Measurements from ENCODE around the gene SEMA4A.

- TF ChIP-seq CTCF (IDR thresholded peaks at IDR 0.05) (no peak), POLR2A (IDR thresholded peaks at IDR 0.05) (no peak), POLR2AphosphoS5 (IDR thresholded peaks at IDR 0.05) (no peak)
Observed at GRCh38 chr1:156212130-156212529, 58.7 kb downstream of the SEMA4A start.
